H1 (cell line): ENCODE data around the gene TRIM38. TPM values are rescaled to one million over a fixed set of nuclear protein-coding genes. Genes with fewer than 3 reads are reported as not detected.

Source experiments
- CTCF ChIA-PET: fragments of 300-600 bp; sonication (Branson Sonifier 250); formaldehyde crosslinking; loops from one replicate; lab custom pipeline; 2021; ENCODE audit not compliant: partially characterized antibody; lab: Charles Lee
- POLR2A ChIA-PET: fragments of 300-600 bp; sonication (Branson Sonifier 250); formaldehyde crosslinking; loops from one replicate; lab custom pipeline; 2021; ENCODE audit warnings: inconsistent platforms; ENCODE audit not compliant: partially characterized antibody; lab: Charles Lee
- DNase-seq, 2 experiments: peaks; one replicate each; pipeline versions ENCODE4 v3.0.0 to v3.0.0-alpha.2; 2010 to 2022; ENCODE audit warnings: low spot score in 2 of 2, low read depth in 1 of 2, mixed read lengths in 1 of 2
- FAIRE-seq: peaks from 2 replicates; lab custom pipeline; 2011; peaks lifted over from hg19 to GRCh38; lab: Jason Lieb, UNC
- H2AFZ ChIP-seq: 2 replicates; pipeline ENCODE4 v1.8.1; 2012; ENCODE audit warnings: low read length, inconsistent platforms
- H2AK5ac ChIP-seq: 2 replicates; pipeline ENCODE4 v1.6.1; 2013; ENCODE audit warnings: low read depth, low read length
- H2BK120ac ChIP-seq: replicated peaks from 2 replicates; pipeline ENCODE3; 2013; ENCODE audit warnings: low read depth, low read length, inconsistent platforms
- H2BK12ac ChIP-seq: 2 replicates; pipeline ENCODE4 v1.6.1; 2013; ENCODE audit warnings: low read depth, low read length
- H2BK15ac ChIP-seq: 2 replicates; pipeline ENCODE4 v1.6.1; 2013; ENCODE audit warnings: low read length
- H2BK20ac ChIP-seq: 2 replicates; pipeline ENCODE4 v1.6.1; 2013; ENCODE audit warnings: low read length
- H2BK5ac ChIP-seq: 2 replicates; pipeline ENCODE4 v1.6.1; 2013; ENCODE audit warnings: low read depth, low read length
- H3K14ac ChIP-seq: 2 replicates; pipeline ENCODE4 v1.6.1; 2013; ENCODE audit warnings: inconsistent platforms; ENCODE audit not compliant: insufficient read length
- H3K18ac ChIP-seq: 2 replicates; pipeline ENCODE4 v1.6.1; 2013; ENCODE audit warnings: low read length; ENCODE audit errors: extremely low read depth
- H3K23ac ChIP-seq: 2 replicates; pipeline ENCODE4 v1.6.1; 2013; ENCODE audit warnings: inconsistent platforms; ENCODE audit not compliant: insufficient read length
- H3K23me2 ChIP-seq: 2 replicates; pipeline ENCODE4 v1.6.1; 2013; ENCODE audit warnings: low read depth, low read length
- H3K27ac ChIP-seq: 2 replicates; pipeline ENCODE4 v1.6.1; 2011; ENCODE audit warnings: low read depth, low read length, inconsistent platforms
- H3K27me3 ChIP-seq, 4 experiments: replicated peaks in 1 of 4; 1 replicate in 1 of 4; 2 replicates in 3 of 4; pipeline versions ENCODE4 v1.6.1 to v1.8.1; 2011 to 2013; ENCODE audit warnings: low read length in 3 of 4, mild to moderate bottlenecking in 3 of 4, inconsistent platforms in 2 of 4, mixed read lengths in 2 of 4, moderate library complexity in 1 of 4; ENCODE audit not compliant: control insufficient read depth in 3 of 4, insufficient read depth in 3 of 4; ENCODE audit errors: extremely low read depth in 1 of 4
- H3K36me3 ChIP-seq, 4 experiments: 2 replicates each; pipeline versions ENCODE4 v1.6.1 to v1.8.1; 2011 to 2013; ENCODE audit warnings: mild to moderate bottlenecking in 4 of 4, low read length in 3 of 4, moderate library complexity in 2 of 4, control low read depth in 1 of 4, inconsistent platforms in 1 of 4; ENCODE audit not compliant: insufficient read depth in 4 of 4, control insufficient read depth in 2 of 4
- H3K4ac ChIP-seq: replicated peaks from 2 replicates; pipeline ENCODE3; 2013; ENCODE audit warnings: low read length, low read depth, mixed read lengths, inconsistent platforms; ENCODE audit not compliant: insufficient read length
- H3K4me1 ChIP-seq, 4 experiments: replicated peaks in 1 of 4; 1 replicate in 1 of 4; 2 replicates in 3 of 4; pipeline versions ENCODE4 v1.6.1 to v1.8.1; 2011 to 2013; ENCODE audit warnings: low read length in 3 of 4, inconsistent platforms in 2 of 4, mixed read lengths in 1 of 4; ENCODE audit not compliant: insufficient read depth in 4 of 4, control insufficient read depth in 3 of 4
- H3K4me2 ChIP-seq, 2 experiments: 2 replicates each; pipeline versions ENCODE4 v1.6.1 to v1.8.1; 2011 to 2013; ENCODE audit warnings: low read depth in 2 of 2, low read length in 2 of 2, control low read depth in 1 of 2, inconsistent platforms in 1 of 2, mild to moderate bottlenecking in 1 of 2; ENCODE audit not compliant: insufficient read depth in 1 of 2
- H3K4me3 ChIP-seq, 4 experiments: fragments of 200-600, 300-600 bp in 1 of 4; sonication (generic), shearing (Covaris generic), sonication (Bioruptor Twin) in 1 of 4; 2 replicates each; pipeline versions ENCODE4 v1.5.1 to v1.8.1; 2011 to 2016; ENCODE audit warnings: low read length in 4 of 4, low read depth in 3 of 4, control low read depth in 2 of 4, inconsistent platforms in 2 of 4, mild to moderate bottlenecking in 2 of 4, mixed read lengths in 1 of 4, moderate library complexity in 1 of 4; ENCODE audit not compliant: insufficient read depth in 2 of 4; ENCODE audit errors: extremely low read depth in 1 of 4
- H3K56ac ChIP-seq: replicated peaks from 2 replicates; pipeline ENCODE3; 2013; ENCODE audit warnings: low read depth, mild to moderate bottlenecking, mixed read lengths, low read length, inconsistent platforms; ENCODE audit not compliant: insufficient read length
- H3K79me1 ChIP-seq: 2 replicates; pipeline ENCODE4 v1.6.1; 2013; ENCODE audit warnings: low read depth, low read length, control low read depth
- H3K79me2 ChIP-seq, 2 experiments: 2 replicates each; pipeline versions ENCODE4 v1.6.1 to v1.8.1; 2012 to 2013; ENCODE audit warnings: low read length in 2 of 2, mild to moderate bottlenecking in 2 of 2, inconsistent platforms in 1 of 2; ENCODE audit not compliant: insufficient read depth in 2 of 2, control insufficient read depth in 1 of 2
- H3K9ac ChIP-seq, 4 experiments: replicated peaks in 1 of 4; 1 replicate in 1 of 4; 2 replicates in 3 of 4; pipeline versions ENCODE4 v1.6.1 to v1.8.1; 2011 to 2013; ENCODE audit warnings: low read depth in 3 of 4, low read length in 3 of 4, control low read depth in 2 of 4, mild to moderate bottlenecking in 2 of 4, moderate library complexity in 2 of 4, inconsistent platforms in 1 of 4; ENCODE audit errors: extremely low read depth in 1 of 4
- H3K9me3 ChIP-seq, 2 experiments: 2 replicates each; pipeline versions ENCODE4 v1.6.1 to v1.8.1; 2012 to 2013; ENCODE audit warnings: mild to moderate bottlenecking in 2 of 2, moderate library complexity in 2 of 2, control low read depth in 1 of 2, inconsistent platforms in 1 of 2, low read depth in 1 of 2, low read length in 1 of 2, mixed read lengths in 1 of 2; ENCODE audit not compliant: insufficient read depth in 2 of 2
- H4K20me1 ChIP-seq, 2 experiments: replicated peaks in 1 of 2; 2 replicates each; pipeline versions ENCODE3 to v1.8.1; 2011 to 2013; ENCODE audit warnings: inconsistent platforms in 2 of 2, low read length in 2 of 2, mild to moderate bottlenecking in 1 of 2; ENCODE audit not compliant: insufficient read depth in 2 of 2, control insufficient read depth in 1 of 2
- H4K5ac ChIP-seq: 2 replicates; pipeline ENCODE4 v1.6.1; 2013; ENCODE audit warnings: low read length, low read depth, mixed read lengths, inconsistent platforms; ENCODE audit not compliant: insufficient read length
- H4K8ac ChIP-seq: 2 replicates; pipeline ENCODE4 v1.8.0; 2013; ENCODE audit warnings: mild to moderate bottlenecking, moderate library complexity, low read length, inconsistent platforms; ENCODE audit not compliant: insufficient read depth; ENCODE audit errors: extremely low read depth
- H4K91ac ChIP-seq: replicated peaks from 2 replicates; pipeline ENCODE3; 2013; ENCODE audit warnings: low read length, mixed read lengths, inconsistent platforms; ENCODE audit not compliant: insufficient read length
- BRCA1 ChIP-seq: IDR thresholded peaks from 2 replicates; pipeline ENCODE4 v1.6.1; 2012; ENCODE audit warnings: low read depth, low read length, improper control_type of control experiment
- CHD1 ChIP-seq: IDR thresholded peaks from 2 replicates; pipeline ENCODE4 v1.6.1; 2012; ENCODE audit warnings: low read depth, low read length, improper control_type of control experiment
- EZH2 ChIP-seq: fragments of 200-600 bp; sonication (generic); IDR thresholded peaks from 2 replicates; pipeline ENCODE4 v1.7.1; 2012; ENCODE audit warnings: low read depth, mild to moderate bottlenecking, moderate library complexity, low read length, inconsistent platforms; ENCODE audit not compliant: severe bottlenecking
- GABPA ChIP-seq: IDR thresholded peaks from 2 replicates; pipeline ENCODE4 v1.6.1; 2011; ENCODE audit warnings: mild to moderate bottlenecking, low read length, moderate library complexity, borderline replicate concordance; ENCODE audit not compliant: insufficient read depth
- PHF8 ChIP-seq: fragments of 200-600 bp; sonication (generic); conservative IDR thresholded peaks from 2 replicates; pipeline ENCODE4 v1.7.1; 2012; ENCODE audit warnings: low read depth, mild to moderate bottlenecking, inconsistent platforms, low read length, moderate library complexity
- POLR2AphosphoS5 ChIP-seq: IDR thresholded peaks from 2 replicates; pipeline ENCODE4 v1.6.1; 2011; ENCODE audit warnings: low read depth, low read length
- POU5F1 ChIP-seq: IDR thresholded peaks from 2 replicates; pipeline ENCODE4 v1.6.1; 2011; ENCODE audit warnings: low read depth, mild to moderate bottlenecking, low read length, moderate library complexity
- RXRA ChIP-seq: IDR thresholded peaks from 2 replicates; pipeline ENCODE4 v1.6.1; 2011; ENCODE audit warnings: low read depth, mild to moderate bottlenecking, low read length, moderate library complexity; ENCODE audit not compliant: insufficient read depth
- SP2 ChIP-seq: IDR thresholded peaks from 2 replicates; pipeline ENCODE4 v1.6.1; 2012; ENCODE audit warnings: mild to moderate bottlenecking, low read length, inconsistent platforms
- TCF12 ChIP-seq: IDR thresholded peaks from 2 replicates; pipeline ENCODE4 v1.6.1; 2011; ENCODE audit warnings: low read depth, mild to moderate bottlenecking, low read length
- WGBS, 2 experiments: shearing (Covaris generic) in 1 of 2; methylation state at CpG; one replicate each; pipeline versions ENCODE4 v1.1.6 to v1.1.7; 2013 to 2015; ENCODE audit warnings: low lambda C conversion rate in 2 of 2, mixed read lengths in 2 of 2, inconsistent platforms in 1 of 2, low coverage in 1 of 2, missing lambda C conversion rate in 1 of 2; ENCODE audit not compliant: insufficient replicate concordance in 2 of 2, insufficient coverage in 1 of 2, insufficient read length in 1 of 2; ENCODE audit errors: extremely low coverage in 1 of 2, missing lambda C conversion rate in 1 of 2; 5-methylcytosine and 5-hydroxymethylcytosine counted together
- polyA plus RNA-seq, 7 experiments: library from polyadenylated mRNA; depleted of rRNA in 3 of 7; stranded (reverse) in 5 of 7; unstranded in 2 of 7; fragments of >200 nt in 5 of 7; fragments of 200-250 nt in 2 of 7; gene quantifications; 1 replicate in 5 of 7; 2 replicates in 1 of 7; 4 replicates in 1 of 7; pipeline versions ENCODE4 v1.2.1 to v1.2.3, GENCODE V29; 2011 to 2013; ENCODE audit warnings: missing spikeins in 2 of 7, mixed read lengths in 2 of 7
- total RNA-seq: library from RNA; stranded (reverse); fragmentation: NEBNext Ultra II Directional; extraction: Animal tissue kit (Norgen Biotek cat#: 25700); gene quantifications from 2 replicates; pipeline ENCODE4 v1.2.1, GENCODE V29; 2021
- TF ChIP-seq, protein P1 (sequence below): IDR thresholded peaks from 2 replicates; pipeline ENCODE4 v1.6.1; 2011; ENCODE audit warnings: low read depth, mild to moderate bottlenecking, low read length; ENCODE audit not compliant: insufficient read depth

The TRIM38 gene
- total and polyA plus RNA-seq, 2 of the 8 experiments (the other 6 are each of a cell fraction or from before 2014, with no cell fraction given) = 0.43 to 0.56 TPM

DNA sequence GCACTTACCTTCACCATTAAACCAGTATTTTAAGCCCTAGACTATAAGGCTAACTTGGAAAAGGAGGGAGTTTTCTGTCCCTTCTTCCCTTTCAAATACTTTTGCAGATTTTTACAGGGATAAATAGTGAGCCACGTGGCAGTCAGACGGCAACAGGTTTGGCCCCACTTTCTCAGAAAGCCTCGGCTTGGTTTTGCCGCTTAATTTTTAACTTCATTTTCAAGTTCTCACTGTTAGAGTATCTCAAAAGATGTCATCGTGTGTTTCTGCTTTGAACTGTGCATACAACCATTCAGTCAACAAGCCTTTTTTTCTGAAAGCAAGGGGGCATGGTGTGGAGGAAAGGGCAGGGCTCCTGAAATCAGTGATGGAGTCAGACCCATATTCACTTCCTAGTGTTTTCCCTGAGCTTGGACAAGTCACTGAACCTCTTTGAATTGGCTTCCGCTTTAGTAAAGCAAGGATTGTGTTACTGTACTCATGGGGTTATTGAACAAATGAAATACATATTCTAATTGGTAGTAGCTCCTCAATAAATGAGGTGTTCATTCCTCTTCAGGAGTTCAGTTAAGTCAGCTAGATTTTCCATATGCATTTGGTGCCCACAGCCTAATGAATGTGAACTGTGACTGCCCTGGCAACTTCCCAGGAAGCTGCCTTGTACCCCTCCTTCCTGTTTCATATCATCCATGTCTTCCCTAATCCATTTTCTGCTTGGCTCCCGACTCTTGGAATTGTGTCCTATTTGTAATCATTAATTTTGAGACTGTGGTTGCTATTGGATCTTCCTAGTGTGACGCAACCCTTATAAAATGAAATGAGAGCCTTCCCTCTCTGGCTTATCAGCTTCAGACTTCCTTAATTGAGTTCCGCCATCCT, 31.8 kb upstream of the TRIM38 start, which contains the start of gene SLC17A2:
Gene SLC17A2 (minus strand): TSS at position 160 of the 879 bp plus-strand sequence. CDS start 4,895 bp downstream, outside the sequence.
- DNase-seq (no peak), FAIRE-seq (no peak)
- no peak within 1 kb of the TSS for H2BK12ac ChIP-seq
- H4K20me1 ChIP-seq = no peaks in the 10 kb centered on the region
- H4K5ac ChIP-seq = no peak within 1 kb of the TSS
- ChIA-PET CTCF (interaction anchor here (0.9 to 1.2 kb wide), 2 partner anchors 12 to 61 kb away, joined by 3 to 4 read pairs; no protein-coding TSS in a partner anchor), POLR2A (interaction anchor here (1.6 kb wide), 1 partner anchor 90 kb away, joined by 5 read pairs; a partner anchor contains a TSS)
- no peaks in the 10 kb centered on the region for H3K9me3 ChIP-seq
- no peak within 1 kb of the TSS for H3K4me3 ChIP-seq
- H3K27me3 ChIP-seq = no peaks in the 10 kb centered on the region
- no peak within 1 kb of the TSS for H2BK15ac ChIP-seq
- no peak within 1 kb of the TSS for H2BK5ac ChIP-seq
- peak within 1 kb of the TSS; percentile 1; the same call in 1 of the 2 replicates for H2AFZ ChIP-seq
- H4K8ac ChIP-seq = no peak within 1 kb of the TSS
- H3K56ac ChIP-seq = no peak within 1 kb of the TSS
- no peaks in the 10 kb centered on the region for H3K79me1 ChIP-seq
- H3K27ac ChIP-seq = no peak within 1 kb of the TSS
- no peaks in the 10 kb centered on the region for H3K36me3 ChIP-seq
- no peaks in the 10 kb centered on the region for H3K4me1 ChIP-seq
- H2BK20ac ChIP-seq = no peak within 1 kb of the TSS
- no peaks in the 10 kb centered on the region for H3K23me2 ChIP-seq
- H3K18ac ChIP-seq = no peak within 1 kb of the TSS
- 91% methylated on average over 9 of the region's 9 CpGs; no CpG with 5 or more reads in 1 of the 2 experiments for WGBS, 2 experiments
- H3K4ac ChIP-seq = no peak within 1 kb of the TSS
- H3K79me2 ChIP-seq = no peaks in the 10 kb centered on the region
- H3K9ac ChIP-seq = no peak within 1 kb of the TSS
- no peak within 1 kb of the TSS for H3K23ac ChIP-seq
- no peak within 1 kb of the TSS for H4K91ac ChIP-seq
- no peak within 1 kb of the TSS for H3K4me2 ChIP-seq
- no peak within 1 kb of the TSS for H2BK120ac ChIP-seq
- H3K14ac ChIP-seq = no peak within 1 kb of the TSS
- H2AK5ac ChIP-seq = no peak within 1 kb of the TSS
- TF ChIP-seq BRCA1 (no peak), CHD1 (no peak), TCF12 (no peak), SP2 (no peak), EZH2 (no peak), GABPA (no peak), RXRA (no peak), POU5F1 (no peak), POLR2AphosphoS5 (no peak), PHF8 (no peak)
- TF ChIP-seq, protein P1, sequence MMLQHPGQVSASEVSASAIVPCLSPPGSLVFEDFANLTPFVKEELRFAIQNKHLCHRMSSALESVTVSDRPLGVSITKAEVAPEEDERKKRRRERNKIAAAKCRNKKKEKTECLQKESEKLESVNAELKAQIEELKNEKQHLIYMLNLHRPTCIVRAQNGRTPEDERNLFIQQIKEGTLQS = no peak
